GM18511 (cell line): ENCODE results near the gene PACRG.

ENCODE experiments used
- ATAC-seq: cut with Tn5 transposase; IDR thresholded peaks from one replicate; pipeline ENCODE4 v1.9.1; 2021; ENCODE audit warnings: mild to moderate bottlenecking, moderate library complexity; ENCODE audit not compliant: unreplicated experiment

Gene PACRG

GRCh38 chr6:162921510-162922040 lies 193.8 kb downstream of the PACRG start:
- ATAC-seq: no peak

GRCh38 chr6:162922563-162923166 lies 194.9 kb downstream of the PACRG start:
- ATAC-seq: no peak

- ATAC-seq: no peak
Measured at GRCh38 chr6:162934844-162935243, 207.1 kb downstream of the PACRG start.

GRCh38 chr6:162940426-162940825 lies 212.7 kb downstream of the PACRG start:
- ATAC-seq: no peak

GRCh38 chr6:162941128-162941527 lies 213.4 kb downstream of the PACRG start:
- ATAC-seq: no peak

- no peak for ATAC-seq
Measured at GRCh38 chr6:162942866-162943265, 215.1 kb downstream of the PACRG start.

GRCh38 chr6:162943369-162943768 lies 215.6 kb downstream of the PACRG start:
- no peak for ATAC-seq

GRCh38 chr6:162951164-162951743 lies 223.5 kb downstream of the PACRG start:
- no peak for ATAC-seq

- no peak for ATAC-seq
Measured at GRCh38 chr6:162952423-162952822, 224.6 kb downstream of the PACRG start.

- ATAC-seq: no peak
Measured at GRCh38 chr6:162957062-162957461, 229.3 kb downstream of the PACRG start.

- no peak for ATAC-seq
Measured at GRCh38 chr6:162960679-162961457, 233.1 kb downstream of the PACRG start.

- no peak for ATAC-seq
Measured at GRCh38 chr6:162962093-162962492, 234.3 kb downstream of the PACRG start.

GRCh38 chr6:162963861-162964260 lies 236.1 kb downstream of the PACRG start:
- ATAC-seq: no peak

- no peak for ATAC-seq
Measured at GRCh38 chr6:162964488-162965140, 236.8 kb downstream of the PACRG start.

- no peak for ATAC-seq
Measured at GRCh38 chr6:162965366-162965765, 237.6 kb downstream of the PACRG start.

- ATAC-seq: no peak
Measured at GRCh38 chr6:162970246-162970645, 242.5 kb downstream of the PACRG start.

- ATAC-seq: no peak
Measured at GRCh38 chr6:162971356-162971755, 243.6 kb downstream of the PACRG start.

- no peak for ATAC-seq
Measured at GRCh38 chr6:162973151-162973872, 245.5 kb downstream of the PACRG start.

GRCh38 chr6:162973980-162974379 lies 246.2 kb downstream of the PACRG start:
- no peak for ATAC-seq

GRCh38 chr6:162974685-162975084 lies 246.9 kb downstream of the PACRG start:
- no peak for ATAC-seq

GRCh38 chr6:162976141-162976540 lies 248.4 kb downstream of the PACRG start:
- no peak for ATAC-seq
